ENCODE measurements around the gene PPARG. TPM values are rescaled to one million over a fixed set of nuclear protein-coding genes. Genes with fewer than 3 reads are reported as not detected.

PPARG gene
- total RNA-seq, 1 donor from 2014 or later = 10.1 TPM

DNA sequence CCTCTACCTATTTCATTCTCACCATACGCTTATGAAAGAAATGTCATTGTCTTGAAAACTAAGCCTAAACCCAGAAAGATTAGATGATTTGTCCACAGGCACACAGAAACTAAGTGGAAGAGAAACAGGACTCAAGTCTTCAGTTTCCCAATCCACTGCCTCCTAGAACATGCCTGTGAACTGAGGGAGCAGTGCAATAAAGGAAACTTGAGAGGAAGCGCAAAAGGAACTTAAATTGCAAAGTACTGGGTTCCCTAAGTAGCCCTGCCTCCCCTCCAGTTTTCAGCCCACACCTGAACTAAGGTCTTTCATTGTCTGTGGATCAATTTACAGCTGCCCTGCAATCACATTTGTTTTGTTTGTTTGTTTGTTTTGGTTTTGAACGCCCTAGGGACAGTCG lies 138.7 kb downstream of the PPARG start:
- Mint-ChIP-seq H3K36me3 (peaks cover 2% of the 10 kb centered on the region), H3K27me3 (ENCODE audit: low read depth) (no peaks in the 10 kb centered on the region), H3K27ac (no peak overlapping the region), H3K9me3 (no peaks in the 10 kb centered on the region), H3K4me1 (peaks cover 75% of the 10 kb centered on the region), H3K4me3 (no peak overlapping the region)
- no peak for DNase-seq (ENCODE audit: low spot score in 2 of 2, unreplicated experiment in 2 of 2)
- TF ChIP-seq, protein P1, sequence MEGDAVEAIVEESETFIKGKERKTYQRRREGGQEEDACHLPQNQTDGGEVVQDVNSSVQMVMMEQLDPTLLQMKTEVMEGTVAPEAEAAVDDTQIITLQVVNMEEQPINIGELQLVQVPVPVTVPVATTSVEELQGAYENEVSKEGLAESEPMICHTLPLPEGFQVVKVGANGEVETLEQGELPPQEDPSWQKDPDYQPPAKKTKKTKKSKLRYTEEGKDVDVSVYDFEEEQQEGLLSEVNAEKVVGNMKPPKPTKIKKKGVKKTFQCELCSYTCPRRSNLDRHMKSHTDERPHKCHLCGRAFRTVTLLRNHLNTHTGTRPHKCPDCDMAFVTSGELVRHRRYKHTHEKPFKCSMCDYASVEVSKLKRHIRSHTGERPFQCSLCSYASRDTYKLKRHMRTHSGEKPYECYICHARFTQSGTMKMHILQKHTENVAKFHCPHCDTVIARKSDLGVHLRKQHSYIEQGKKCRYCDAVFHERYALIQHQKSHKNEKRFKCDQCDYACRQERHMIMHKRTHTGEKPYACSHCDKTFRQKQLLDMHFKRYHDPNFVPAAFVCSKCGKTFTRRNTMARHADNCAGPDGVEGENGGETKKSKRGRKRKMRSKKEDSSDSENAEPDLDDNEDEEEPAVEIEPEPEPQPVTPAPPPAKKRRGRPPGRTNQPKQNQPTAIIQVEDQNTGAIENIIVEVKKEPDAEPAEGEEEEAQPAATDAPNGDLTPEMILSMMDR (IDR thresholded peaks at IDR 0.05; ENCODE audit: unreplicated experiment) = no peak

DNA sequence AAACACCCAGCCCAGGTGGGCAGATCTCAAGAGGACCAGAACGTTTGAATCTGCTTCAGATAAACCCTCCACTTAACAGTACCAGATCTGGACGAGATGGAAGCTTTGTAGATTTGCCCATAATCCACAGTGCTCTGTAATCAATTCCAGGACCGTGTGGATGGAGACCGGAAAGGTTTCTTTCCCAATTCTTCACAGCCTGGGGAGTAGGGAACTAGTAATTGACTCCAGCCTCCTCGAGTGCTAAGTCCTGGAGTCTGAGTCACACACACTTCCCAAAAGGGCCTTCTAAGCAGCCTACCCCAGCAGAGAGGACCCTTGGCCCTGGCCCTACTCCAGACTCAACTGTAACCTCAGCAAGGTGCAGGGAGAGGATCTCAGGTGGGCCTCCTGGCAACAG lies 139.3 kb downstream of the PPARG start:
- TF ChIP-seq, protein P1 (IDR thresholded peaks at IDR 0.05; ENCODE audit: unreplicated experiment) = no peak
- no peak overlapping the region for H3K27ac Mint-ChIP-seq
- DNase-seq (ENCODE audit: low spot score in 2 of 2, unreplicated experiment in 2 of 2) = no peak
- H3K27me3 Mint-ChIP-seq (ENCODE audit: low read depth) = no peaks in the 10 kb centered on the region
- peaks cover 3% of the 10 kb centered on the region for H3K9me3 Mint-ChIP-seq
- H3K4me3 Mint-ChIP-seq = no peak overlapping the region
- peaks cover 6% of the 10 kb centered on the region for H3K36me3 Mint-ChIP-seq
- peaks cover 71% of the 10 kb centered on the region for H3K4me1 Mint-ChIP-seq

DNA sequence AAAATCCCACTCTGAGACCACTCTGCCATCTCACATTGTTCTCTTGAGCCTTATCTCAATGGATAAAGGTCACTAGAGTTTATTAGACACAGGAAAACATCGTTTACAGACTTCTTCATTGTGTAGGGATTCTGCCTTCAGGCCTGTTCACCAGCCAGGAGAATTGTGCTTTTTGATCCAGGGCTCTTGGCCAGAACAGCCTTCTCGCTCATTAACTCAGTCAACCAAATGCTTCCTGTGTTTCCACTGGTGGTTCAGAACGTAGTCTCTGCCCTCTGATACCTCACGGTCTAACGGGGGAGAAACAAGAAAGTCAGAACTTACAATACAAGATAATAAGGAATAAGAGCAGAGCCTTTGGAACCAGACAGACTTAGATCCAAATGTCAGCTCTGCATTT lies 141.2 kb downstream of the PPARG start:
- Mint-ChIP-seq H3K4me3 (no peak overlapping the region), H3K4me1 (peaks cover 52% of the 10 kb centered on the region), H3K27ac (no peak overlapping the region), H3K9me3 (peaks cover 3% of the 10 kb centered on the region), H3K36me3 (peaks cover 10% of the 10 kb centered on the region), H3K27me3 (ENCODE audit: low read depth) (no peaks in the 10 kb centered on the region)
- no peak for DNase-seq (ENCODE audit: low spot score in 2 of 2, unreplicated experiment in 2 of 2)
- TF ChIP-seq, protein P1 (IDR thresholded peaks at IDR 0.05; ENCODE audit: unreplicated experiment) = no peak

DNA sequence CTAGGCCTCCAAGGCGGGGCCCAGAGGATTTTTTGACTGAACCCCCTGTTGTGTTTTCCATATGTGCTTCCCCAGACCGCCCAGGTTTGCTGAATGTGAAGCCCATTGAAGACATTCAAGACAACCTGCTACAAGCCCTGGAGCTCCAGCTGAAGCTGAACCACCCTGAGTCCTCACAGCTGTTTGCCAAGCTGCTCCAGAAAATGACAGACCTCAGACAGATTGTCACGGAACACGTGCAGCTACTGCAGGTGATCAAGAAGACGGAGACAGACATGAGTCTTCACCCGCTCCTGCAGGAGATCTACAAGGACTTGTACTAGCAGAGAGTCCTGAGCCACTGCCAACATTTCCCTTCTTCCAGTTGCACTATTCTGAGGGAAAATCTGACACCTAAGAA lies 145.0 kb downstream of the PPARG start:
- Mint-ChIP-seq H3K36me3 (peaks cover 10% of the 10 kb centered on the region), H3K4me3 (no peak overlapping the region), H3K4me1 (peaks cover 36% of the 10 kb centered on the region), H3K9me3 (peaks cover 3% of the 10 kb centered on the region), H3K27ac (no peak overlapping the region), H3K27me3 (ENCODE audit: low read depth) (no peaks in the 10 kb centered on the region)
- no peak for DNase-seq (ENCODE audit: low spot score in 2 of 2, unreplicated experiment in 2 of 2)
- TF ChIP-seq, protein P1 (IDR thresholded peaks at IDR 0.05; ENCODE audit: unreplicated experiment) = no peak

DNA sequence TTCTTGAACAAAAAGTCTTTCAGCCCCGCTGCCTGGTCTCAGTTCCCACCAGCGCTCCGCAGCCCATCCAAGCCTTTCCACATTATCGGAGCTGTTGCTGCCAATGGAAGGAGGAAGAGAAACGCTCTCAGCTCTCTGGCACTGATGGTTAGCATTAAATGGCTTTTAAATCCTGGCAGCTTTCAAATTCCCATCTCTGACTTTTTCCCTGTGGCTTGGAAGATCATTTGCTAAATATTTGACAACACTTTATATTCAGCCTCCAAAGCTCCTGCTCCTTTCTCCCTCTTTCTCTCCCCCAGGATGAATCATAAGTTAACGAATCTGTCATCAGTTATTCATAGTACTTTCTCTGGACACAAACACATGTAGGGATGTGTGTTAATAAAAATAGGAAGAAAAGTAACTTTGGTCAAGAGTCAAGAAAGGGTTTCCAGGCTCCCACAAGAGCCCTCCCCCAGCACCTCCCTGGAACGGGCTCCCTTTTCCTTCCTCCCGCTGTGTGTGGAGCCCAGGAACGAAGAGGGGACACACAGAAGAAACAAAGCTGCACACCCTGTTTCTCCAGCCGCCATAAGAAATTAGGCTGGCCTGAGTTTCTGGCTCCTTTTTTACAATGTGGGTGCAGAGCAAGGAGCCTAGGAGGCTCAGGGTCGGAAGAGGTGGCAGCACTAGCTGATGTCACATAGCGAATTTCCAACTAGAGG lies 147.8 kb downstream of the PPARG start:
- no peak overlapping the region for H3K4me3 Mint-ChIP-seq
- peaks cover 8% of the 10 kb centered on the region for H3K36me3 Mint-ChIP-seq
- no peaks in the 10 kb centered on the region for H3K27me3 Mint-ChIP-seq (ENCODE audit: low read depth)
- DNase-seq (ENCODE audit: low spot score in 2 of 2, unreplicated experiment in 2 of 2) = no peak
- peak overlapping the region; percentile 5 for H3K27ac Mint-ChIP-seq
- H3K4me1 Mint-ChIP-seq = peaks cover 21% of the 10 kb centered on the region
- TF ChIP-seq, protein P1 (IDR thresholded peaks at IDR 0.05; ENCODE audit: unreplicated experiment) = no peak
- peaks cover 3% of the 10 kb centered on the region for H3K9me3 Mint-ChIP-seq

Data from mesothelial cell of epicardium (in vitro differentiated cells).